ENCODE measurements around the gene MMP28.

DNA sequence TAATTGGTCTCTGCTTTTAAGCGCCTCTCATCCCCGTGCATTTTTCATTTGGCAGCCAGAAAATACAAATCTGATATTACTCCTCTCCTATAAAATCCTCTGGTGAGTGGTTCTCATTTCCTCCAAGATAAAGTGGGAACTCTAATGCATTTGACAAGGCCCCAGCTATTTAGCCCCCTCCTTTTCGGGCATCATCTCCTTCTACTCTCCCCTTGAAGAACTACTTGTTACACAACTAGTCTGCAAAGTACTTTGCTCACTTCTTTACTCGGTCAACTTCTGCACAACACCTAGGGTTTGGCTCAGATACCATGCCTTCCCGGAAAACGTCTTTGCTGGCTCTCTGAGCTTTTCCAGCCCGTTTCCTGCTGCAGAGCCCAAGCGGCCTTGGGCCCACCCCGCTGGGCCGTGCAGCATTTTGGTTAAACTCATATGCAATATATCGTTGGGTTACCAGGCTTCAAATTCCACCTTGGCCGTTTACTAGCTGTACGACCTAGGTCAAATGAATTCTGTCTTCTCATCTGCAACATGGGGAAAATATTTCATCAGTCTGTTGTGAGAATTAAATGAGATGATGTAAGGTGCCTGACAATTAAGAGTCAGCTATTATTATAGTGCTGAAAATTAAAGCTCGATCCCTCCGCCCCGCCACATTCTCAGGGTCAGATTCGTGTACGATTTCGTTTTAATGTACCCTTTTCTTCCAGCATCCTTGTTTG, 13.0 kb upstream of the MMP28 start:
- TF ChIP-seq, protein P1, sequence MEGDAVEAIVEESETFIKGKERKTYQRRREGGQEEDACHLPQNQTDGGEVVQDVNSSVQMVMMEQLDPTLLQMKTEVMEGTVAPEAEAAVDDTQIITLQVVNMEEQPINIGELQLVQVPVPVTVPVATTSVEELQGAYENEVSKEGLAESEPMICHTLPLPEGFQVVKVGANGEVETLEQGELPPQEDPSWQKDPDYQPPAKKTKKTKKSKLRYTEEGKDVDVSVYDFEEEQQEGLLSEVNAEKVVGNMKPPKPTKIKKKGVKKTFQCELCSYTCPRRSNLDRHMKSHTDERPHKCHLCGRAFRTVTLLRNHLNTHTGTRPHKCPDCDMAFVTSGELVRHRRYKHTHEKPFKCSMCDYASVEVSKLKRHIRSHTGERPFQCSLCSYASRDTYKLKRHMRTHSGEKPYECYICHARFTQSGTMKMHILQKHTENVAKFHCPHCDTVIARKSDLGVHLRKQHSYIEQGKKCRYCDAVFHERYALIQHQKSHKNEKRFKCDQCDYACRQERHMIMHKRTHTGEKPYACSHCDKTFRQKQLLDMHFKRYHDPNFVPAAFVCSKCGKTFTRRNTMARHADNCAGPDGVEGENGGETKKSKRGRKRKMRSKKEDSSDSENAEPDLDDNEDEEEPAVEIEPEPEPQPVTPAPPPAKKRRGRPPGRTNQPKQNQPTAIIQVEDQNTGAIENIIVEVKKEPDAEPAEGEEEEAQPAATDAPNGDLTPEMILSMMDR (IDR thresholded peaks at IDR 0.05): no peak
- no peak for TF ChIP-seq POLR2A (IDR thresholded peaks at IDR 0.05)
